ENCODE results near the gene CADM3. TPM values are rescaled to one million over a fixed set of nuclear protein-coding genes. Genes with fewer than 3 reads are reported as not detected.

The CADM3 gene
- total and polyA plus RNA-seq, 2 of the 8 experiments (the other 6 are each of a cell fraction or from before 2014, with no cell fraction given) = 8.3 to 8.5 TPM

DNA sequence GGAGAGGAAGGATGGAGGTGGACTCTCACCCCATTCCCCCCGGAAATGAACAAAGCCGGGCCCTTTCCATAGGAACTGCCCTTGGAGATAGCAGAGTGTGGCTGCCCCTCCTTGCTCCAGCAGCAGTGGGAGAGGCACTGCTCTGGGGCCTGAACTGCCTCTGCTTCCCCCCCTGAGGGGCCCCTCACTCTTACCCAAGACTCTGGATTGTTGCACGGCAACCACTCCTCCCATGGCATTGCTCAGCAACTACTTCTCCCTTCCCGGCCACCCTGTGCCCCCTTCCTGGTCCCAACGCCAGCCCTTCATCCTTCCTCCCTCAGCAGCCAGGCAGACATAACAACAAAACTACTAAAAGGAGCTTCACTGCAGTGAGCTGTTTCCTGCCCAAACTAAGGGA lies 30.2 kb downstream of the CADM3 start:
- FAIRE-seq = no peak
- CTCF ChIA-PET (ENCODE audit: partially characterized antibody) = interaction anchor here (1.3 to 26.6 kb wide), 5 partner anchors 10 to 59 kb away, joined by 3 to 660 read pairs (median 367); partner anchors contain the start of genes ACKR1 and CADM3
- 93% methylated on average over 5 of the region's 5 CpGs; no CpG with 5 or more reads in 1 of the 2 experiments for WGBS, 2 experiments (ENCODE audit: extremely low coverage in 1 of 2, insufficient coverage in 1 of 2, insufficient read length in 1 of 2, insufficient replicate concordance in 2 of 2, low coverage in 1 of 2, low lambda C conversion rate in 2 of 2, missing lambda C conversion rate in 1 of 2)
- TF ChIP-seq, protein P1, sequence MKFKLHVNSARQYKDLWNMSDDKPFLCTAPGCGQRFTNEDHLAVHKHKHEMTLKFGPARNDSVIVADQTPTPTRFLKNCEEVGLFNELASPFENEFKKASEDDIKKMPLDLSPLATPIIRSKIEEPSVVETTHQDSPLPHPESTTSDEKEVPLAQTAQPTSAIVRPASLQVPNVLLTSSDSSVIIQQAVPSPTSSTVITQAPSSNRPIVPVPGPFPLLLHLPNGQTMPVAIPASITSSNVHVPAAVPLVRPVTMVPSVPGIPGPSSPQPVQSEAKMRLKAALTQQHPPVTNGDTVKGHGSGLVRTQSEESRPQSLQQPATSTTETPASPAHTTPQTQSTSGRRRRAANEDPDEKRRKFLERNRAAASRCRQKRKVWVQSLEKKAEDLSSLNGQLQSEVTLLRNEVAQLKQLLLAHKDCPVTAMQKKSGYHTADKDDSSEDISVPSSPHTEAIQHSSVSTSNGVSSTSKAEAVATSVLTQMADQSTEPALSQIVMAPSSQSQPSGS (IDR thresholded peaks at IDR 0.05; ENCODE audit: low read length) = no peak
- TF ChIP-seq, protein P2, sequence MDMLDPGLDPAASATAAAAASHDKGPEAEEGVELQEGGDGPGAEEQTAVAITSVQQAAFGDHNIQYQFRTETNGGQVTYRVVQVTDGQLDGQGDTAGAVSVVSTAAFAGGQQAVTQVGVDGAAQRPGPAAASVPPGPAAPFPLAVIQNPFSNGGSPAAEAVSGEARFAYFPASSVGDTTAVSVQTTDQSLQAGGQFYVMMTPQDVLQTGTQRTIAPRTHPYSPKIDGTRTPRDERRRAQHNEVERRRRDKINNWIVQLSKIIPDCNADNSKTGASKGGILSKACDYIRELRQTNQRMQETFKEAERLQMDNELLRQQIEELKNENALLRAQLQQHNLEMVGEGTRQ (IDR thresholded peaks at IDR 0.05; ENCODE audit: low read length) = no peak
- TF ChIP-seq CEBPB (IDR thresholded peaks at IDR 0.05; ENCODE audit: low read depth, low read length) (no peak), CTBP2 (IDR thresholded peaks at IDR 0.05; ENCODE audit: borderline replicate concordance, insufficient read depth, insufficient read length, low read length) (no peak), KDM4A (IDR thresholded peaks at IDR 0.05; ENCODE audit: low read depth, low read length, severe bottlenecking) (no peak), JUN (IDR thresholded peaks at IDR 0.05; ENCODE audit: low read depth, low read length) (no peak), CHD2 (IDR thresholded peaks at IDR 0.05; ENCODE audit: low read length) (no peak), RXRA (IDR thresholded peaks at IDR 0.05; ENCODE audit: insufficient read depth, low read depth, low read length) (no peak)
- TF ChIP-seq, protein P3, sequence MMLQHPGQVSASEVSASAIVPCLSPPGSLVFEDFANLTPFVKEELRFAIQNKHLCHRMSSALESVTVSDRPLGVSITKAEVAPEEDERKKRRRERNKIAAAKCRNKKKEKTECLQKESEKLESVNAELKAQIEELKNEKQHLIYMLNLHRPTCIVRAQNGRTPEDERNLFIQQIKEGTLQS (IDR thresholded peaks at IDR 0.05; ENCODE audit: insufficient read depth, low read depth, low read length) = no peak
- TF ChIP-seq, protein P4, sequence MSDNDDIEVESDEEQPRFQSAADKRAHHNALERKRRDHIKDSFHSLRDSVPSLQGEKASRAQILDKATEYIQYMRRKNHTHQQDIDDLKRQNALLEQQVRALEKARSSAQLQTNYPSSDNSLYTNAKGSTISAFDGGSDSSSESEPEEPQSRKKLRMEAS (IDR thresholded peaks at IDR 0.05) = no peak

More for the DNA sequence above, 30.2 kb downstream of the CADM3 start:
- DNase-seq (ENCODE audit: low read depth in 1 of 2, low spot score in 2 of 2) = no peak
- Histone ChIP-seq H3K27ac (ENCODE audit: low read depth, low read length) (no peak overlapping the region), H3K27me3 (replicated peaks in 1 of 4; ENCODE audit: control insufficient read depth in 3 of 4, extremely low read depth in 1 of 4, insufficient read depth in 3 of 4, low read length in 3 of 4) (no peaks in the 10 kb centered on the region), H3K36me3 (ENCODE audit: control insufficient read depth in 2 of 4, insufficient read depth in 4 of 4, low read length in 3 of 4) (no peaks in the 10 kb centered on the region; a peak in 1 of 8 replicates), H3K4me2 (ENCODE audit: insufficient read depth in 1 of 2, low read depth in 2 of 2, low read length in 2 of 2) (no peak overlapping the region), H3K4ac (replicated peaks; ENCODE audit: insufficient read length, low read depth, low read length) (no peak overlapping the region), H3K23me2 (ENCODE audit: low read depth, low read length) (no peaks in the 10 kb centered on the region; the same call in 1 of the 2 replicates), H2BK120ac (replicated peaks; ENCODE audit: low read depth, low read length) (no peak overlapping the region), H3K14ac (ENCODE audit: insufficient read length) (no peak overlapping the region), H2BK5ac (ENCODE audit: low read depth, low read length) (no peak overlapping the region), H3K79me2 (ENCODE audit: control insufficient read depth in 1 of 2, insufficient read depth in 2 of 2, low read length in 2 of 2) (no peaks in the 10 kb centered on the region), H3K23ac (ENCODE audit: insufficient read length) (no peak overlapping the region), H2BK12ac (ENCODE audit: low read depth, low read length) (no peak overlapping the region), H4K20me1 (replicated peaks in 1 of 2; ENCODE audit: control insufficient read depth in 1 of 2, insufficient read depth in 2 of 2, low read length in 2 of 2) (no peaks in the 10 kb centered on the region), H3K4me1 (replicated peaks in 1 of 4; ENCODE audit: control insufficient read depth in 3 of 4, insufficient read depth in 4 of 4, low read length in 3 of 4) (no peaks in the 10 kb centered on the region; a peak in 1 of 7 replicates), H2AFZ (ENCODE audit: low read length) (no peak overlapping the region), H4K8ac (ENCODE audit: extremely low read depth, insufficient read depth, low read length) (no peak overlapping the region), H3K9me3 (ENCODE audit: insufficient read depth in 2 of 2, low read depth in 1 of 2, low read length in 1 of 2) (no peaks in the 10 kb centered on the region), H2BK15ac (ENCODE audit: low read length) (peak overlapping the region; percentile 53; the same call in 1 of the 2 replicates), H2BK20ac (ENCODE audit: low read length) (no peak overlapping the region), H3K18ac (ENCODE audit: extremely low read depth, low read length) (no peak overlapping the region), H4K5ac (ENCODE audit: insufficient read length, low read depth, low read length) (no peak overlapping the region), H3K9ac (replicated peaks in 1 of 4; ENCODE audit: extremely low read depth in 1 of 4, low read depth in 3 of 4, low read length in 3 of 4) (no peak overlapping the region), H2AK5ac (ENCODE audit: low read depth, low read length) (no peak overlapping the region), H3K4me3 (ENCODE audit: extremely low read depth in 1 of 4, insufficient read depth in 2 of 4, low read depth in 3 of 4, low read length in 4 of 4) (no peak overlapping the region), H4K91ac (replicated peaks; ENCODE audit: insufficient read length, low read length) (no peak overlapping the region), H3K79me1 (ENCODE audit: low read depth, low read length) (no peaks in the 10 kb centered on the region), H3K56ac (replicated peaks; ENCODE audit: insufficient read length, low read depth, low read length) (no peak overlapping the region)
- POLR2A ChIA-PET (ENCODE audit: partially characterized antibody) = no interaction called here

Measured in H1 (cell line).